Muscle of back (tissue), 11 donors: ENCODE measurements around the gene ITGB4. TPM values are rescaled to one million over a fixed set of nuclear protein-coding genes. Genes with fewer than 3 reads are reported as not detected.
"Not testable (repeated sequence)": the region's sequence is repeated elsewhere in the genome, so short reads cannot be mapped to it uniquely, and the experiment has no call there.

Source experiments
- DNase-seq, 3 donors: peaks; one replicate each; pipeline versions ENCODE4 v3.0.0 to v3.0.0-alpha.2; 2013
- polyA plus RNA-seq, 10 donors: library from polyadenylated mRNA; unstranded; fragments of 120-200 nt; gene quantifications; one replicate each; pipeline ENCODE4 v1.2.1, GENCODE V29; 2013; ENCODE audit not compliant: insufficient read length in 10 of 10

ITGB4 gene
- polyA plus RNA-seq, 10 donors: 3.2 to 17.2 (median 5.4) TPM

- DNase-seq: no peak
Measured at GRCh38 chr17:75752802-75753513, 31.7 kb downstream of the ITGB4 start.

GRCh38 chr17:75753514-75754377 lies 32.5 kb downstream of the ITGB4 start:
- peak; percentile 62 to 91 (median 80) for DNase-seq

- DNase-seq: peak in 1 of 3 donors; percentile 45
Measured at GRCh38 chr17:75754378-75755204, 33.3 kb downstream of the ITGB4 start.

- DNase-seq: peak in 1 of 3 donors; percentile 44
Measured at GRCh38 chr17:75755205-75755901, 34.1 kb downstream of the ITGB4 start.

GRCh38 chr17:75755990-75756389 lies 34.7 kb downstream of the ITGB4 start:
- DNase-seq: no peak

- DNase-seq: no peak
Measured at GRCh38 chr17:75756451-75757085, 35.3 kb downstream of the ITGB4 start.

GRCh38 chr17:75757086-75757681 lies 35.9 kb downstream of the ITGB4 start:
- DNase-seq: no peak

- DNase-seq: no peak
Measured at GRCh38 chr17:75758131-75758905, 37.1 kb downstream of the ITGB4 start.

- DNase-seq: no peak
Measured at GRCh38 chr17:75759457-75759856, 38.2 kb downstream of the ITGB4 start.

GRCh38 chr17:75759978-75760640 lies 38.9 kb downstream of the ITGB4 start:
- DNase-seq: not testable (repeated sequence)

GRCh38 chr17:75762513-75763268 lies 41.4 kb downstream of the ITGB4 start:
- DNase-seq: no peak

- no peak for DNase-seq
Measured at GRCh38 chr17:75763269-75763607, 42.0 kb downstream of the ITGB4 start.

- DNase-seq: no peak
Measured at GRCh38 chr17:75763613-75764416, 42.6 kb downstream of the ITGB4 start.

- DNase-seq: no peak
Measured at GRCh38 chr17:75764417-75764710, 43.1 kb downstream of the ITGB4 start.

GRCh38 chr17:75764711-75765421 lies 43.6 kb downstream of the ITGB4 start, which contains the start of gene GALK1:
GALK1 (minus strand) TSS chr17:75765192; CDS start chr17:75765136, 56 bp downstream.
- peak; percentile 57 to 90 (median 77) for DNase-seq

GRCh38 chr17:75765981-75766380 lies 44.7 kb downstream of the ITGB4 start:
- peak in 1 of 3 donors; percentile 41 for DNase-seq

GRCh38 chr17:75767881-75768280 lies 46.6 kb downstream of the ITGB4 start:
- no peak for DNase-seq
